ENCODE measurements around the gene HDAC10. TPM values are rescaled to one million over a fixed set of nuclear protein-coding genes. Genes with fewer than 3 reads are reported as not detected.
A peak's percentile ranks its signal among the peaks of the same experiment; 100 is the strongest.

HDAC10 gene
- total RNA-seq, 4 donors from 2014 or later, result 31.4 to 42.7 (median 32.5) TPM

- peak; percentile 79 to 83 for DNase-seq
These were observed 1.3 kb upstream of the HDAC10 start for GRCh38 chr22:50252082-50253045.

GRCh38 chr22:50251477-50252081 lies 514 bp upstream of the HDAC10 start:
- peaks cover 9 to 23% of the 10 kb centered on the region in 2 donors for H3K4me1 ChIP-seq
- no peak for DNase-seq
- TF ChIP-seq CTCF (IDR thresholded peaks at IDR 0.05) (no peak), POLR2A (IDR thresholded peaks at IDR 0.05) (no peak)
- intact Hi-C loops (cut with DNase I), result loop anchor here (5.0 to 10.0 kb wide), 3 partner anchors 76 to 353 kb away; partner anchors contain the start of genes DENND6B, MAPK8IP2 and PPP6R2
- peak overlapping the region in 2 of 3 donors; percentile 2 to 84 for H3K4me3 ChIP-seq (replicated peaks in 1 of 3)
- no peaks in the 10 kb centered on the region for H3K27me3 ChIP-seq
- 13 to 37% methylated on average over 11 to 15 of the region's 36 CpGs for WGBS, 2 donors
- no peaks in the 10 kb centered on the region for H3K9me3 ChIP-seq
- H3K36me3 ChIP-seq, result no peaks in the 10 kb centered on the region
- peak overlapping the region in 1 of 3 donors; percentile 54 for H3K27ac ChIP-seq

More at GRCh38 chr22:50252082-50253045, 1.3 kb upstream of the HDAC10 start:
- 52% methylated on average over 17 to 18 of the region's 25 CpGs for WGBS, 2 donors
- no peak overlapping the region for H3K4me3 ChIP-seq (replicated peaks in 1 of 3)
- no peaks in the 10 kb centered on the region for H3K27me3 ChIP-seq
- TF ChIP-seq CTCF (IDR thresholded peaks at IDR 0.05), result peak; percentile 17 to 75 (median 70)
- TF ChIP-seq POLR2A (IDR thresholded peaks at IDR 0.05), result no peak
- no peaks in the 10 kb centered on the region for H3K36me3 ChIP-seq
- no peaks in the 10 kb centered on the region for H3K9me3 ChIP-seq
- H3K27ac ChIP-seq, result no peak overlapping the region
- intact Hi-C loops (cut with DNase I), result loop anchor here (5.0 to 10.0 kb wide), 3 partner anchors 75 to 352 kb away; partner anchors contain the start of genes DENND6B, MAPK8IP2 and PPP6R2
- peaks cover 9 to 23% of the 10 kb centered on the region in 2 donors for H3K4me1 ChIP-seq

- intact Hi-C loops (cut with DNase I), result loop anchor here (5.0 to 10.0 kb wide), 3 partner anchors 77 to 355 kb away; partner anchors contain the start of genes DENND6B, MAPK8IP2 and PPP6R2
- H3K9me3 ChIP-seq, result no peaks in the 10 kb centered on the region
- no peak for DNase-seq
- H3K27ac ChIP-seq, result no peak overlapping the region
- TF ChIP-seq POLR2A (IDR thresholded peaks at IDR 0.05) (no peak), CTCF (IDR thresholded peaks at IDR 0.05) (no peak)
- WGBS, 2 donors, result 81% methylated on average over 11 of the region's 11 CpGs; no CpG with 5 or more reads in 1 of the 2 donors
- no peaks in the 10 kb centered on the region for H3K27me3 ChIP-seq
- H3K4me1 ChIP-seq, result peaks cover 16 to 31% of the 10 kb centered on the region in 2 donors
- H3K4me3 ChIP-seq (replicated peaks in 1 of 3), result peak overlapping the region in 1 of 3 donors; percentile 84
- peaks cover 0 to 4% of the 10 kb centered on the region in 2 donors for H3K36me3 ChIP-seq
These were observed 863 bp downstream of the HDAC10 start for GRCh38 chr22:50250249-50250554.

- peaks cover 0 to 4% of the 10 kb centered on the region in 2 donors for H3K36me3 ChIP-seq
- no peaks in the 10 kb centered on the region for H3K27me3 ChIP-seq
- WGBS, 2 donors, result 84 to 90% methylated on average over 9 to 16 of the region's 32 CpGs
- H3K9me3 ChIP-seq, result no peaks in the 10 kb centered on the region
- DNase-seq, result no peak
- TF ChIP-seq CTCF (IDR thresholded peaks at IDR 0.05) (no peak), POLR2A (IDR thresholded peaks at IDR 0.05) (no peak)
- no peak overlapping the region for H3K27ac ChIP-seq
- H3K4me1 ChIP-seq, result peaks cover 16 to 31% of the 10 kb centered on the region in 2 donors
- intact Hi-C loops (cut with DNase I), result loop anchor here (5.0 to 10.0 kb wide), 4 partner anchors 78 to 355 kb away; partner anchors contain the start of genes DENND6B, LMF2, MAPK8IP2 and NCAPH2
- no peak overlapping the region for H3K4me3 ChIP-seq (replicated peaks in 1 of 3)
These were observed 1.5 kb downstream of the HDAC10 start for GRCh38 chr22:50249341-50250248.

All from thyroid gland (tissue), 4 donors.